ENCODE data around the gene PLEKHH3. TPM values are rescaled to one million over a fixed set of nuclear protein-coding genes. Genes with fewer than 3 reads are reported as not detected.

PLEKHH3 gene
- total RNA-seq, 1 experiment from 2014 or later = 66.3 TPM

DNA sequence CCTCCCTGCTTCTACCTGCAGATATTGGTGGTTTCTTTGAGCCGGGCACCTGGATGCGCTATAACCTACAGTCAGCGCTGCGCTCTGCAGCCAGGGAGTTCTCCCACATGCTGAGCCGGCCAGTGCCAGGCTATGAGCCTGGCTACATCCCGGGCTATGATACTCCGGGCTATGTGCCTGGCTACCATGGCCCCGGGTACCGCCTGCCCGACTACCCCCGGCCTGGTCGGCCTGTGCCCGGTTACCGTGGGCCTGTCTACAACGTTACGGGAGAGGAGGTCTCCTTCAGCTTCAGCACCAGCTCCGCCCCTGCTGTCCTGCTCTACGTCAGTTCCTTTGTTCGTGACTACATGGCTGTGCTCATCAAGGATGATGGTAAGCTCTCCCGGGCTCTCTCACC, 18.7 kb upstream of the PLEKHH3 start:
- BruUV-seq (replicated peaks) = no TSS peak
- DNase-seq (ENCODE audit: low read depth, low spot score) = no peak
- no peak overlapping the region for H3K4me2 ChIP-seq (ENCODE audit: low read length)
- no peaks in the 10 kb centered on the region for H3K9me2 ChIP-seq (ENCODE audit: insufficient read depth)
- no peak for ATAC-seq
- no peaks in the 10 kb centered on the region; a peak in 1 of 4 replicates for H3K36me3 ChIP-seq (ENCODE audit: control insufficient read depth in 1 of 2, insufficient read depth in 2 of 2, low read length in 2 of 2)
- intact Hi-C loops (cut with micrococcal nuclease) = no loop called here
- H3K27ac ChIP-seq (ENCODE audit: low read depth, low read length) = no peak overlapping the region
- ChIA-PET RAD21 (ENCODE audit: low non-redundant PET in 1 of 2, low total read pairs in 2 of 2, uncharacterized antibody in 2 of 2, unreplicated experiment in 2 of 2) (no interaction called here), CTCF (no interaction called here), POLR2A (no interaction called here)
- H3K79me2 ChIP-seq (ENCODE audit: insufficient read depth, low read length) = no peaks in the 10 kb centered on the region
- H3K9me3 ChIP-seq (ENCODE audit: control insufficient read depth in 1 of 2, insufficient read depth in 1 of 2, low read depth in 1 of 2, low read length in 2 of 2) = no peaks in the 10 kb centered on the region
- H3K27me3 ChIP-seq (ENCODE audit: insufficient read depth, low read length) = no peaks in the 10 kb centered on the region
- no peaks in the 10 kb centered on the region for H3K4me1 ChIP-seq (ENCODE audit: control insufficient read depth in 1 of 2, insufficient read depth in 2 of 2, low read length in 2 of 2)
- no peak overlapping the region for H2AFZ ChIP-seq (ENCODE audit: low read depth, low read length, poor library complexity, severe bottlenecking)
- H3K9ac ChIP-seq (ENCODE audit: low read length) = no peak overlapping the region
- H4K20me1 ChIP-seq (ENCODE audit: insufficient read depth) = no peaks in the 10 kb centered on the region
- no peak overlapping the region for H3K4me3 ChIP-seq (replicated peaks in 1 of 2; ENCODE audit: low read depth in 1 of 2, low read length in 2 of 2)
- TF ChIP-seq, protein P1, sequence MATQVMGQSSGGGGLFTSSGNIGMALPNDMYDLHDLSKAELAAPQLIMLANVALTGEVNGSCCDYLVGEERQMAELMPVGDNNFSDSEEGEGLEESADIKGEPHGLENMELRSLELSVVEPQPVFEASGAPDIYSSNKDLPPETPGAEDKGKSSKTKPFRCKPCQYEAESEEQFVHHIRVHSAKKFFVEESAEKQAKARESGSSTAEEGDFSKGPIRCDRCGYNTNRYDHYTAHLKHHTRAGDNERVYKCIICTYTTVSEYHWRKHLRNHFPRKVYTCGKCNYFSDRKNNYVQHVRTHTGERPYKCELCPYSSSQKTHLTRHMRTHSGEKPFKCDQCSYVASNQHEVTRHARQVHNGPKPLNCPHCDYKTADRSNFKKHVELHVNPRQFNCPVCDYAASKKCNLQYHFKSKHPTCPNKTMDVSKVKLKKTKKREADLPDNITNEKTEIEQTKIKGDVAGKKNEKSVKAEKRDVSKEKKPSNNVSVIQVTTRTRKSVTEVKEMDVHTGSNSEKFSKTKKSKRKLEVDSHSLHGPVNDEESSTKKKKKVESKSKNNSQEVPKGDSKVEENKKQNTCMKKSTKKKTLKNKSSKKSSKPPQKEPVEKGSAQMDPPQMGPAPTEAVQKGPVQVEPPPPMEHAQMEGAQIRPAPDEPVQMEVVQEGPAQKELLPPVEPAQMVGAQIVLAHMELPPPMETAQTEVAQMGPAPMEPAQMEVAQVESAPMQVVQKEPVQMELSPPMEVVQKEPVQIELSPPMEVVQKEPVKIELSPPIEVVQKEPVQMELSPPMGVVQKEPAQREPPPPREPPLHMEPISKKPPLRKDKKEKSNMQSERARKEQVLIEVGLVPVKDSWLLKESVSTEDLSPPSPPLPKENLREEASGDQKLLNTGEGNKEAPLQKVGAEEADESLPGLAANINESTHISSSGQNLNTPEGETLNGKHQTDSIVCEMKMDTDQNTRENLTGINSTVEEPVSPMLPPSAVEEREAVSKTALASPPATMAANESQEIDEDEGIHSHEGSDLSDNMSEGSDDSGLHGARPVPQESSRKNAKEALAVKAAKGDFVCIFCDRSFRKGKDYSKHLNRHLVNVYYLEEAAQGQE (IDR thresholded peaks at IDR 0.05; ENCODE audit: low read depth) = no peak
- TF ChIP-seq CEBPB (IDR thresholded peaks at IDR 0.05; ENCODE audit: low read depth) (no peak), YY1 (IDR thresholded peaks at IDR 0.05; ENCODE audit: extremely low read depth, insufficient replicate concordance, low read depth, low read length) (no peak), POLR2A (IDR thresholded peaks at IDR 0.05; ENCODE audit: borderline replicate concordance, extremely low read depth, insufficient read depth, insufficient read length) (no peak), EZH2phosphoT487 (IDR thresholded peaks at IDR 0.05; ENCODE audit: borderline replicate concordance) (no peak), CBX3 (IDR thresholded peaks at IDR 0.05; ENCODE audit: low read depth) (no peak), EZH2 (IDR thresholded peaks at IDR 0.05) (no peak), TCF7L2 (IDR thresholded peaks at IDR 0.05; ENCODE audit: borderline replicate concordance, extremely low read depth, insufficient read depth, insufficient read length) (no peak), SP1 (IDR thresholded peaks at IDR 0.05; ENCODE audit: low read depth) (no peak), SIN3A (IDR thresholded peaks at IDR 0.05; ENCODE audit: low read depth) (no peak), ZFX (IDR thresholded peaks at IDR 0.05) (no peak), EGR1 (IDR thresholded peaks at IDR 0.05; ENCODE audit: low read depth) (no peak)
- TF ChIP-seq, protein P2, sequence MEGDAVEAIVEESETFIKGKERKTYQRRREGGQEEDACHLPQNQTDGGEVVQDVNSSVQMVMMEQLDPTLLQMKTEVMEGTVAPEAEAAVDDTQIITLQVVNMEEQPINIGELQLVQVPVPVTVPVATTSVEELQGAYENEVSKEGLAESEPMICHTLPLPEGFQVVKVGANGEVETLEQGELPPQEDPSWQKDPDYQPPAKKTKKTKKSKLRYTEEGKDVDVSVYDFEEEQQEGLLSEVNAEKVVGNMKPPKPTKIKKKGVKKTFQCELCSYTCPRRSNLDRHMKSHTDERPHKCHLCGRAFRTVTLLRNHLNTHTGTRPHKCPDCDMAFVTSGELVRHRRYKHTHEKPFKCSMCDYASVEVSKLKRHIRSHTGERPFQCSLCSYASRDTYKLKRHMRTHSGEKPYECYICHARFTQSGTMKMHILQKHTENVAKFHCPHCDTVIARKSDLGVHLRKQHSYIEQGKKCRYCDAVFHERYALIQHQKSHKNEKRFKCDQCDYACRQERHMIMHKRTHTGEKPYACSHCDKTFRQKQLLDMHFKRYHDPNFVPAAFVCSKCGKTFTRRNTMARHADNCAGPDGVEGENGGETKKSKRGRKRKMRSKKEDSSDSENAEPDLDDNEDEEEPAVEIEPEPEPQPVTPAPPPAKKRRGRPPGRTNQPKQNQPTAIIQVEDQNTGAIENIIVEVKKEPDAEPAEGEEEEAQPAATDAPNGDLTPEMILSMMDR (IDR thresholded peaks at IDR 0.05 in 2 of 3, conservative IDR thresholded peaks at IDR 0.05 in 1 of 3; ENCODE audit: borderline replicate concordance in 1 of 3, insufficient read depth in 1 of 3, low read depth in 2 of 3, low read length in 2 of 3) = no peak

All from HCT116 (cell line).